Fibroblast of skin of abdomen (primary cell): ENCODE data around the gene CASR.

Experiments used
- DNase-seq: peaks from one replicate; pipeline ENCODE4 v3.0.0-alpha.2; 2013

The CASR gene

DNA sequence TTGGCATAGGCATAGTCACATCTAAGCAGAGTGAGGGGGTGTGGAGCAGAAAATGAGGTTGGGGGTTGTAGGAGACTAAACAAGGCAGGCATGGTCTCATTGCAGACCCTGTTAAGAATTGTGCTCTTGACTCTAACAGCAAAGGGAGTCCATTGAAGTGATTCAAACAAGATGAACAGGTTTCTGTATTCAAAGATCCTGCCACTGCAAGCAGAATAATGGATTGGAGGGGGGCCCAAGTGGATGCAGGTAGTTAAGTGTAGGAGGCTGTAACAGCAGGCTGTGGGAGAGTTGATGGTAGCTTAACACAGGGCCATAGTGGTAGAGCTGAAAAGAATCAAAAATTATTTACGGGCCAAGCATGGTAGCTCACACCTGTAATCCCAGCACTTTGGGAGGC is 34.4 kb downstream of the CASR start:
- no peak for DNase-seq

DNA sequence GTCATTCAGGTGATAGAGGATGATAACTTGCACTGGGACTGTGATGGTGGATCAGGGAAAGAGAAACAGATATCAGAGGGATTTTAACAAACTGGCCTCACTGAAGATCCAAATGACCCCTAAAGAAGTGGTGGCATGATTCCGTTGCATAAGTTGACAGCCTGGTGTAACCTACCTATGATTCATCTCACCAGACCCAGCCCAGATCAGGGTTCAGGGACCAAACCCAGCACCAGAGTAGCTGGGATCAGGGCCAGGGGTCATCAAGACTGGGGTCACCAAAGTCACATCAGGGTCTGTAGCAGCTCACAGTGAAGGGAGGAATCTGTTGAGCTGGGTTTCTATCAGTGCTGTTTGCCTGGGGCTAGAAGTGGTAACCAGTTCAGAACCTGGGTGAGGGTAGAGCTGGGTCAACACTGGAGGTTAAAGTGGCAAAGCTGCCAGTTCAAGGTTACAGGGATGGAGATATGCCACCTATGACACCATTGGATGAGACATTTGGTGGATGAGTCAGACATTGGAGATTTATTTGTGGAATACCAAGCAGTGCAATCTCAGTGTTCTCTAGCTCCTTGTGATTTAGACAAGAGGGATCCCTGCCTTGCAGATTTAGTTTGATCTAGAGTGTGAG is 35.9 kb downstream of the CASR start:
- no peak for DNase-seq

DNA sequence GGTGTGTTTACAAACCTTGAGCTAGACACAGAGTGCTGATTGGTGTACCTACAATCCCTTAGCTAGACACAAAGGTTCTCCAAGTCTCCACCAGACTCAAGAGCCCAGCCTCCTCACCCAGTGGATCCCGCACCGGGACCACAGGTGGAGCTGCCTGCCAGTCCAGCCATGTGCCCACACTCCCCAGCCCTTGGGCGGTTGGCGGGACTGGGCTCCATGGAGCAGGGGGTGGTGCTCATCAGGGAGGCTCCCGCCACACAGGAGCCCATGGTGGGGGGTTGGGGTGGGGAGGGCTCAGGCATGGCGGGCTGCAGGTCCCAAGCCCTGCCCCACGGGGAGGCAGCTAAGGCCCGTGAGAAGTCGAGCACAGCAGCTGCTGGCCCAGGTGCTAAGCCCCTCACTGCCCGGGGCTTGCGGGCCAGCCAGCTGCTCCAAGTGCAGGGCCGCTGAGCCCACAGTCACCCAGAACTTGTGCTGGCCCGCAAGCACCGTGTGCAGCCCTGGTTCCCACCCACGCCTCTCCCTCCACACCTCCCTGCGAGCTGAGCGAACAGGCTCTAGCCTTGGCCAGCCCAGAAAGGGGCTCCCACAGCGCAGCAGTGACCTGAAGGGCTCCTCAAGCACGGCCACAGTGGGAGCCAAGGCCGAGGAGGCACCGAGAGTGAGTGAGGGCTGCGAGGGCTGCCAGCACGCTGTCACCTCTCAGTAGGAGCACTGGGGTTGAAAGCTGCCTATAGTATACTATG is 43.7 kb downstream of the CASR start:
- DNase-seq = no peak

DNA sequence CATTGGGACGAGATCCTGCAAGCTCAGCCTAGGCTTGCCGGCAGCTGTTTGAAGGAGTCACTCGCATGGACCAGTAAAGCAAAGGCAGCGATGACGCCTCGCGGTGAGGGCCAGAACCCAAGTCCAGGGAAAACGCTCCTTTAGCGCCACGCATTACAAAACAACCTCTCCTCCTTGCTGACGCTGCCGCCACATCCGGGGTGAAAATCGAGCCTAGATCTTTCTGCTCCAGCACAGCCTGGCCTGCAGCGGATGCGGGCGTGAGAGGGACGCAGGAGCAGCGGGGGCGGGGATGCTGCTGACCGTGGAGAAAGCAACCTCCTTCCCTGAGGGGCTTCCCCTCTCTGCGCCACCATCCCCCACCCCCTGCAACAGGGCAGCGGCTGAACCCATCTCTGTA is 46.7 kb downstream of the CASR start:
- DNase-seq = no peak

DNA sequence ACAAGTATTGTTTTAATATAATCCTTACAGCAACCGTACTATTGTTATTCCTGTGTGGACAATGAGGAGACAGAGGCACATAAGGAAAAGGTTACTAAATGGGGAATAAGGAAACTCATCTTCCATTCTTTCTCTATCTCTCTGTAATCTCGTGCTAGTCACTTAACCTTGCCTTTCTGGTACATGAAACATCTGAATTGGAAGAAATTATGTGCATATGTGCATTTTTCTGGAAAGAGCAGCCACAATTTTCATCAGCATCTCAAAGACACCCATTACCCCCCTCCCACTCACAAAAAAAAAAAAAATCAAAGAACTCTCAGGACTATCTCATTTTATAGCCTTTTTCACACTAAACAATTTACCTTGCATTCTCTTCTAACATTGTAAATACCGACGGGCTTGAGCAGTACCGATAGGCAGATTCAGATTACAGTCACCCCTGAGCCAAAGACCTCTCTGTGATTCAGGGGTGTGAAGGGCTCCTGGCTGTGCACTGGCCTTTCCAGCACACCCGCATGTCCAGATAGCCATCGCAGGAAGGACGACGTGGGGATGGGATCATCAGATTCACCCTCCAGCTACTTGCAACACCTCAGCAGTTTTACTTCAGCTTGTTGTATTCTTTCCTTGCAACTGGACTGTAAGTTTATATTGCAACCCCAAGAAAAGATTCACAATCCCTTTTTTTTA is 48.1 kb downstream of the CASR start:
- no peak for DNase-seq

DNA sequence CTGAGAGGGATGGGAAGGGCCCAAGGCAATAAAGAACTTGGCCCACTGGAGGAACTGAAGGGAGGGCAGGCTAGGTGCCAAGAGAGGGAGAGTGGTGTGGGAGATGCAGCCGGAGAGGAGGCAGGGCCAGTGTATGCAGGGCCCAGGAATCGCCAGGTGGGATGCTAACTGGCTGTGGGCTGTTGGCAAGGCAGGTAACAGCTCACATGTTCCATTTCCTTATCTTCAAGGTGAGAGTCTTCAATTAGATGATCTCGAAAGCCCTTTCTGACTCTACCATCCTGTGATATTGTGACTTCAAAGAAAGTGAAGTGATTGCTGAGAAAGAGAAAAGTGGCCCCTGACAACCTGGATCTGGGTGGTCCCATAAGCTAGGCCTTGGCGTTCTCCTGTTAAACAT is 49.0 kb downstream of the CASR start:
- no peak for DNase-seq

DNA sequence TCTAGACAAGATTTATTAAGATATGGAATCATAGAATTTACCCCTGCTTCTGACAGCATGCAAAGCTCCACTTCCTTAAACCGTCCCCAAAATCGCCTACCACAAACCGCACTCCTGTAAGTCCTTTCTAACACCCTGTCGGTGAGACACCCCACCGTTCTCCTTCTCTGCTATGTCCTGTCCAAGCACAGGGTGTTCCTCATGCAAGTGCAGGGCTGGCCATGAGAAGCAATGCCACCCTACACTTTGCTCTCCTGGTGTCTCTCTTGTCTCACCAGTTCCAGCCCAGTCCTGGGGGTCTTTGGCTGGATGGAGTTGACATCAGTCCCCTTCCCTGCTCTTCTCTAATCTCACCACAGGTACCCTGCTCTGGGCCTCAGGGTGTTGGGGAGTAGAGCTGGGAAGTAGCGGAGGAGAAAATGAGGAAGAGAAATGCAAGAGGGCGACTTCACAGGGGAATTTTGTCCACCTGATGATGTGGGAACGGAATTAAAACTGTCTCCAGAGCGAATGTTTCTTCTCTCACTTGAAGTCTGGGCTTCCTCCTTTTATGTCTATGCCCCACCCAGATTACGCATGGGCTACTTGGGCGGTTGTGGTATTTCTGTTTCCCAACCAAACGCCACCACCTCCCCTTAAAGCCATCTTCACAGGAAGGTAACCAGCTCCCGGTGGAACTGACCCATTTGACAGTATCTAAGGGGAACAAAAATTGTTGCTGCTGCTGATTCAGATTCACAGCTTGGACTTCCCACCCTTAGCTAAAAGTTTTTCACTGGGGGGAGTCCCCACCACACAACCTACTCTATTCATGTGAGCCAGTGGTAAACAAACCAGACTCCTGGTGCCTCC is 49.9 kb downstream of the CASR start:
- DNase-seq = no peak

DNA sequence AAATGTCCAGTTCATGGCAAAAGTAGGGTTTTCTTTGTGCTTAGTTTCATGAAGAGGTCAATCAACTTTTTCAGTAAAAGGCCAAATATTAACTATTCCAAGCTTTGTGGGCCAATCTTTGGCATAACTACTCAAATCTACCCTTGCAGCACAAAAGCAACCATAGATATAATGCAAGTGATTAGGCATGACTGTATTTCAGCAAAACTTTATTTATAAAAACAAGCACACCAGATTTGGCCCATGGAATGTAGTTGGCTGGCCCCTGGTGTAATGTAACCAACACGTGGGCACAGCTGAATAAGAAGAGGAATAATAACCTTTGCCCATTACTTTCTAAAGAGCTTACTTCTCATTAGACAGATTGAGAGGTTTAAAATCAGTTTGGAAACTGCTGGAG is 50.6 kb downstream of the CASR start:
- DNase-seq = no peak

DNA sequence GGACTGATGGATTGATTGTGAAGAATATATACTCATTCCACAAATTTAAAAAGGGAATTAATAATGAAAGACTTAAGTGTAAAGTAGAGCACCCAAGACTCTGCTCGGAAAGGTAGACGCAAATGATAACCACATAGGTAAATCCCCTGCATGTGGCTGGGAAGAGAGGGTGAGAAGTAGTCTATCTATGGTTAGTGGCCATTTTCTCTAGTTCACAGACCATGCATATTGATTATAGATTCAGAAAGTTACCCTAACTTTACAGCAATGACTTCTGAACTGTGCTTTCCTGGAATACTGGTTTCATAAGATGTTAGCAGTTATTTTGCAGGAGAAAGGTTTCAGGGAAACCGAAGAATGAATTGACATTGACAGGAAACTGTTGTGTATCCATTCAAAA is 51.7 kb downstream of the CASR start:
- DNase-seq = no peak

DNA sequence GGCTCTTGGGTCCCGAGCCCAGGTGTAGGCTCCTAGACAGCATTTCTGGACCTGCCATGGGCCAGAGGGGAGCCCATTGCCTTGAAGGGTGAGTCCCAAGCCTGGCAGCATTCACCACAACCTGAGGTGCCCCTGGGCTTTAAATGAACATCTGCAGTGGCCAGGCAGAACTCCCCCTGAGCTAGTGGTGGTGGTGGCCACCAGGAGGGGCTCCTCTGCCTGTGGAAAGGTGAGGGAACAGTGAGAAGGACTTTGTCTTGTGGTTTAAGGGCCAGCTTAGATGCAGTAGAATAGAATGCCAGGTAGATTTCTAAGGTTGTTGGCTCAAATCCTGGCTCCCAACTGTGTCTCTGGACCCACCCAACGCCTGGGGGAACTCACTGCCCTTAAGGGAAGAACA is 55.6 kb downstream of the CASR start:
- DNase-seq = no peak

DNA sequence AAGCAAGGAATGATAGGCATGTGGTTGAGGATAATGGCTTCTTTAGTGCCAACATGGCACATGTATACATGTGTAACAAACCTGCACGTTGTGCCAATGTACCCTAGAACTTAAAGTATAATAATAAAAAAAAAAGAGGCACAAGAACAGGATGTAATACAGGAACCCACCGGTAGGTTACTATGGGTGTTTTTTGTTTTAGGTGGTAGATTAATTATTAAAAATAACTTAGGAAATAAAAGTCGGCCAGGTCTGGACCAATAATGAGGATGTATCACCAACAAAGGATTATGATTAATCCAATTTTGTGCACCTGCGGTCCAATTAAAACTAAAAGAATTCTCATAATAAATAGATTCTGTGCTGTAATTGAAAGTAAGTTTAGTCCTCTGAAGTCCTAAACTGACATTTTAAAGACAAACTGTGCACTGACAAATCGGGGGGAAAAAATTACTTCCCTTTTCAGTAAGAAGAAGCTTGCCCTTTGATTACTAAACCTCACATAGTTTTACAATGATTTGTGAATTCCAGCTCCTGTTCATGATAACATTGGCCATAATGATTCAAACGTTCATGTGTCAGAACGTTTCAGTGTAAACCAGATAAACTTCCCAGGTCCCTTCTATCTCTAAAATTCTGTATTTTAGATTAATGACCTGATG is 62.2 kb downstream of the CASR start:
- DNase-seq = peak; percentile 34

DNA sequence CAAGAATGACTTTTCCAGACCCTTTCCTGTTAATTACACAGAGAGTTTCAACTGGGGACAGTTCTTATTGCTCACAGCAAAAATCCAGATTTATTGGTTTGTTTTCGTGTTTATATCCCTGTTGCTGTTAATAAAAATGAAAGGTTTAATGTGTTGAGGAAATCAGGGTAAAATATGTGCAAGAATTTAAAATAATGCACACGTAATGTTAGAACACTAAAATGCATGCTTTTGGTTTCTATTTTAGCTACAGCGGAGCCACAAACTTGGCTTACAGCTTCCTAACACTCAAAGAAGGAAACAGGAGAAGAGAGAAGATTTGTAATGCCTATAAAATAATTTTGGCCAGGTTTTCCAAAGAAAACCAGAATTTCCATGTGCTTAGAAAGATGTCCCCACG is 62.7 kb downstream of the CASR start:
- DNase-seq = peak; percentile 9

DNA sequence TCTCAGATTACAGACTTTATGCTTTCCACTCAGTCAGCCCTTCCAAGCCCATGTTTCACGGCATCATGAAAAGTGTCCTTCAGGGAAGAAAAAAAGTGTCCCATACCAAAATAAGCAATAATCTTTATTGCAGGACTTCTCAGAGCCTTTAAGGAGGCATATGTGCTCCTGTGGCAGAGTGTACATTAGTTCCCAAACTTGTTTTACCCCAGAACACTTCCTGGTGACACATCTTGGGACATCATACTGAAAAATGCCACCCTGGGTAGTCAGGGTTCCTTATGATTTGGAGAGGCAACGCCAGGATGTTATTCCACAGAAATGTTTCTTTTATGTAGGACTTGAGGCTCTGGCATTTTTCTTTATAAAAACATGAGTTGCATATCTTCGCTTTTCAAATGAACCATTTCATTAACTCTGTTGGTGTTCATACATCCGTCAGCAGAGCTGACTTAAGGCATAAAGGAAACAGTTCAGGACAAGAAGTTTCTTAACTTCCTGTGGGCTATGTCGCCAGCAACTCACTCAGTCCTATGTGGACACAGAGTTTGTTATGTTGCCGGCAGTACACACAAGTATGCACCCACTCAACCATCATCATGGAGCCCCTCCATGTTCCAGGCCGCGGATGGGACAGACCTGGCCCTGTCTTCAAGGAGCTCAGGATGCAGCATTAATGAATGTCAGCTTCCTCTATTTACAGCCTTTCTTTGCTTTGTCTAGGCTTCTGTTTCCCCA is 63.8 kb downstream of the CASR start:
- DNase-seq = no peak

DNA sequence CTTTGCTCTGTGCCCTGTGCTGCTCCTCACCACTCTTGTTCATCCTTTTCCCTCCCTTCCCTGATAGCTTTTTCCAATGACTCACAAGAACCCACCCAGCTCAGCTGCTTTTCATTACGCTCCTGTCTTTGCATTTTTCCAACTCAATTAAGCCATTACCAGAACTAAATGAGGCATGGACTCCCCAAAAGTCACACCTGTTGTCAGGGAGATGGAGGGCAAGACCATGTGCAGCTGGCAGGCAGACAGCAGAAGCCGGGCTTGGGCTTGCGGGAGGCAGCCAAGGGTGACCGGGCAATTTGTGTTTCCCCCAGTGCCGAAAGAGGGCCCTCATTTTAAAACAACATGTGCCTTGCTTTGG is 64.3 kb downstream of the CASR start:
- DNase-seq = peak; percentile 41

DNA sequence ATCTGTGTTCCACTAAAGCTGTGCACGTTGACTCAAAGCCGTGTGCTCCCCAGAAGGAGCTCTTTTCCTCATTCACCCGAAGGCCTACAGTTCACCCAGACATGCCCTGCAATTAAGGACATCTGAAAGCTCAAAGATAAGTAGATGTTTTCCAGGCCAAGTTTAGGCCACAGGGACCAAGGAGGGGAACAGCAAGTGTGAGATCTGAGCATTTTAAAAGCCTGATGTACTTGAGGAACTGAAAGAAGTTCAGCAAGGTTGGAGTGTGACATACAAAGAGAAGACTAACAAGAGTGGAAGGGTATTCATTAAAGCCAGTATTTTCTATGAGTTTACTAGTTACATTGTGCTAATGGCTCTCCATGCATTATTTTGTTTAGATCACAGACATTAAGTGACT is 68.0 kb downstream of the CASR start:
- DNase-seq = no peak

DNA sequence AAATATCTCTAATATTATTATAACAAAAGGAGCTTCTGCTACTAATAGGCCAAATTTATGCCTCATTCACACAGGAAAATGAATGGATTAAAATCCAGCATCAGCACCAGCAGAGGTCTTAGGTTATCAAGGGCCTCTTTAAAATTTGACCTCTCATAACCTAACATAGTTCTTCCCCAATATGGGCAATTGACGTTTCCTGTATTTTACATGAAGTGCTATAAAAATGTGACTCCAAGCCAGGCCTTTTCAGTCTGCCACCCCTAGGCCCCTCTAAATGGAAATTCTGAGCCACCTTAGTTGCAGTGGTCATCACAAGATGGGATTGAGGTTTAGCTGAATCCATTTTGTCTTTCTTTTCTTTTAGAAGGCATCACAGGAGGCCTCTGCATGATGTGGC is 70.1 kb downstream of the CASR start:
- DNase-seq = no peak

DNA sequence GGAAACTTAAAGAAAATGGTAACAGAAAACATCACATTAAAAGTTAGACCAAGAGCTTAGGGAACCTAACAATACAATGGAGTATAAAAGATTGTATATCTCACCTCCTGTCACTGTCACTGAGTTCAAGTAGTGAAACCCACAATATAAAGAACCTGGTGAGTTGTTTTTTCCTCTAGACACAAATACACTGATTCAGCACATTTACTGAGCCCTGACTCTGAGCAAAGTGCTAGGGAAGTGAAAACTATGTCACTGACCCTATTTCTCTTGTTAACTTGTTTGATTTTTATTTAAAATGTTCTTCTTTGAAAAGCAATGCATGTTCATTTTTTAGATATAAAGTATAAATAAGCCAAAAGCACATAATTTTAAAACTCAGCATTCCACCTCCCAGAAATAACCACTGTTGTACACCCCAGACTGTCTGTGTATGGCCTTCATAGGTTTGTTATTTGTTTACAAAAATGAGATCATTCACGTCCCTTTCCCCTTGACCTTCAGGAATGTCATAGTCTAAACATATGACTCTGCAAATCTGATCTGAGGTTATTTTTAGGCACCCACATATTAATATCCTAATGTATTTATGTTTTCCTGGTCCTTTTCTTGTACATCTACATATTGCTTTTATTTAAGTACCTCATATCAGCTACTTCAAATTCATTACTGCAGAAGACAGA is 72.4 kb downstream of the CASR start:
- DNase-seq = no peak

DNA sequence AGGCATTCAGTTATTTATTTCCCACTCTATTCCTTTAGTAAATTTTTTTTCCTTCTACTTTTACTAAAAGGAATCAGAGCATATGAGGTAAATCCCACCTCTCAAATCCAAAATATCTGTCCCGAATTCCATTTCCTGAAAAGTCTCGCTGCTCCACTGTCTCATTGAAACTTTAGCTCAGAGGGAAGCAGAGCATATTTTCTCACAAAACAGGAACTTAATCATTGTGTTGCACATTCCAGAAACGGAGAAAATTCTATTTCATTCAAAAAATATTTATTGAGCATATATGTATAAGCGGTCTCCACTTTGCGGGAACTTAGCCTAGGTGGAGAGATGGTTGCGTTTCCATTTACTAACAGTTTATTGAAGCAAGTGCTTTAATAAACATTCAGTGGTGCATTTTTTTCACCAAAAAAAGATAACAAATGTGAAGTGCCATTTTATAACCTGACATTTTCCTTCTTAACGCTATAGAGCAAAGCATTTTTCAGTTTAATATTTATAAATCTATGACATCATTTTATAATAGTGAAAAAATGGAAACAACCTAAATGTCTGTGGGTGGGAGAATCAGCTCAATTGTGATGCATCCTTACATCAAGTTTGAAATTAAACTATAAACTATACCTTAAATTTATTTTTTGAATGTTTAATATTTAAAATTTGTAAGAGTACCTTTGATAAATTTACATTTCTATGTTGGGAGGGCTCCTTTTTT is 74.3 kb downstream of the CASR start:
- no peak for DNase-seq

DNA sequence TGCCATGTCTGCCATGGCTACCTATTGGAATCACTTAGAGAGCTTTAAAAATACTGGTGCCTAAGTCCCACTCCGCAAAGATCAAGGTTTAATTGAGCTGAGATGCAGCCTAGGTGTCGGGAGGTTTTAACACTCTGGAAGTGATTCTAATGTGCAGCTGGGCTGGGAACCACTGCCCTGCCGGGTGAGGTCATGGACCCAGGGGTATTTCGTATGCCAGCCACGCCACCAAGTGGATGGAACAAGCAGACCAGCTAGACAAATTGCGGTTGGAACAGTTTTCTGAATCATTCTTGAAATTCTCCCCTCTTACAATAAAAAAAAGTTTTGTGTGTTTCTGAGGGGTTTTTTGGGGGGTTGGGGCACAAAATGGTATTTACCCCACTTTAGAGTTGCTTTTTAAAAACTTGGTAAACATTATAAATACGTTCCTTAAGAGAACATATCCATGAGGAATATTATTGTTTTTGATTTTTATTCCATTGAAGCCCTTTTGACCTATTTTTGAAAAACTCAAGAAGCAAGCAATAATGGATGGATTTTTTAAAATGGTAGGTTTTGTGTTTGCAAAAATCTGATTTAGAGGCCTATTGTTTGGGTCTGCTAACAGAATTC is 75.4 kb downstream of the CASR start:
- DNase-seq = peak; percentile 43

DNA sequence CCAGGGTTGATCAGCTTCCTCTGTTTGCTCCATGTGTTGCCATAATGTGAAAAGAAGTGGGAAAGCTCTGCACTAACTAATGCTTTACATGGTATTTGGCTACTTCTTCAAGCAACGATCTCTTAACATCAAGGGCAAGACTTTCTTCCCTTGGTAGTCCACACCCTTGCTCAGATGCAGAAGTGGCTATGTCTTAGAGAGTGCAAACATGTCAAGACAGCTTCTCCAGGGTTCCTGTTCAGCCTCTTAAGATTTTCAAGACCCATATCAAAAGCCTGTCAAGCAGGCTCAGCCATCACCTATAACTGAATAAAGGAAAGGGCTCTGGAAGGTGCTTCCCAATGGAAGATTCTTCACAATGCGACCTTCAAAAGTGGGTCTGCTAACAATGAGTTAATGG is 76.7 kb downstream of the CASR start:
- DNase-seq = no peak
